ENCODE results near the gene SNCA.

DNA sequence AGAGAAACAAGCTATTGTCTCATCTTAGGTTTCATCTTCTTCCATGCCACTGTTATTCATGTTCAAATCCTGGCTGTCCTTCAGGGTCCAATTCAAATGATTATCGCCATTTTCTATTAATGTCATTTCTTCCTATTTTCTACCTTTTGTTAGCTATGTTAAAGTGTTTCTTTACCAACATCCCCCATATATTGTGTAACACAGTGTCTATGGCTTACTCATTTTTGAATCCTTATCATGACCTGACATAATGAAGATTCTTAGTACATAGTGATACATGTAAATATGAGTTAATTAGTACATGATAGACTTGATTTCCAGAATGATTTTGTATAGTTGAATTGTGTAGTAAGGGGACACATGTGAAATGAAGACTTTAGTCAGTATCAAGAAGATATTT, 152.4 kb downstream of the SNCA start:
- no peak for TF ChIP-seq PATZ1 (CRISPR knock-in tag; IDR thresholded peaks at IDR 0.05; ENCODE audit: borderline replicate concordance)
- TF ChIP-seq ESRRG (CRISPR knock-in tag; IDR thresholded peaks at IDR 0.05) = no peak
- TF ChIP-seq TOX (CRISPR knock-in tag; IDR thresholded peaks at IDR 0.05; ENCODE audit: borderline replicate concordance) = no peak
- no peak for TF ChIP-seq SNAI2 (CRISPR knock-in tag; IDR thresholded peaks at IDR 0.05)
- no peak for TF ChIP-seq ARNTL (CRISPR knock-in tag; IDR thresholded peaks at IDR 0.05; ENCODE audit: borderline replicate concordance, low read depth)
- no peak for TF ChIP-seq RARB (CRISPR knock-in tag; IDR thresholded peaks at IDR 0.05)
- no peak for TF ChIP-seq TCF4 (CRISPR knock-in tag; IDR thresholded peaks at IDR 0.05; ENCODE audit: borderline replicate concordance)

Data from SK-N-SH treated with all-trans-retinoic acid at 6 μM for 48 hours (cell line).